Measurements from ENCODE around the gene ODAD4.
"Not testable (repeated sequence)": the region's sequence is repeated elsewhere in the genome, so short reads cannot be mapped to it uniquely, and the experiment has no call there.

Gene ODAD4

GRCh38 chr17:41928693-41929251 lies 1.6 kb upstream of the ODAD4 start:
- no peaks in the 10 kb centered on the region for H3K9me3 ChIP-seq (ENCODE audit: control insufficient read depth, insufficient read depth, low read length)
- no peaks in the 10 kb centered on the region for H3K36me3 ChIP-seq (ENCODE audit: control insufficient read depth, insufficient read depth, low read length)
- H3K9ac ChIP-seq (ENCODE audit: low read depth, low read length): no peak overlapping the region
- no peak overlapping the region for H3K4me3 ChIP-seq (ENCODE audit: low read depth, low read length)
- H3K27ac ChIP-seq (ENCODE audit: low read depth, low read length): no peak overlapping the region
- H3K27me3 ChIP-seq (ENCODE audit: control insufficient read depth, insufficient read depth, low read length): no peaks in the 10 kb centered on the region
- no peaks in the 10 kb centered on the region for H3K4me1 ChIP-seq (ENCODE audit: control insufficient read depth, insufficient read depth, low read length)

- peak overlapping the region; percentile 64 for H3K27ac ChIP-seq (ENCODE audit: low read depth, low read length)
- H3K4me1 ChIP-seq (ENCODE audit: control insufficient read depth, insufficient read depth, low read length); H3K36me3 ChIP-seq (ENCODE audit: control insufficient read depth, insufficient read depth, low read length); H3K9ac ChIP-seq (ENCODE audit: low read depth, low read length); H3K27me3 ChIP-seq (ENCODE audit: control insufficient read depth, insufficient read depth, low read length); H3K9me3 ChIP-seq (ENCODE audit: control insufficient read depth, insufficient read depth, low read length): not testable (repeated sequence)
- peak overlapping the region; percentile 79 for H3K4me3 ChIP-seq (ENCODE audit: low read depth, low read length)
These were observed 378 bp downstream of the ODAD4 start for GRCh38 chr17:41930833-41931156.

GRCh38 chr17:41931715-41932114 lies 1.3 kb downstream of the ODAD4 start:
- not testable (repeated sequence) for H3K27me3 ChIP-seq (ENCODE audit: control insufficient read depth, insufficient read depth, low read length); H3K4me3 ChIP-seq (ENCODE audit: low read depth, low read length); H3K9ac ChIP-seq (ENCODE audit: low read depth, low read length); H3K36me3 ChIP-seq (ENCODE audit: control insufficient read depth, insufficient read depth, low read length); H3K9me3 ChIP-seq (ENCODE audit: control insufficient read depth, insufficient read depth, low read length); H3K27ac ChIP-seq (ENCODE audit: low read depth, low read length); H3K4me1 ChIP-seq (ENCODE audit: control insufficient read depth, insufficient read depth, low read length)

- no peaks in the 10 kb centered on the region for H3K4me1 ChIP-seq (ENCODE audit: control insufficient read depth, insufficient read depth, low read length)
- no peak overlapping the region for H3K4me3 ChIP-seq (ENCODE audit: low read depth, low read length)
- no peaks in the 10 kb centered on the region for H3K27me3 ChIP-seq (ENCODE audit: control insufficient read depth, insufficient read depth, low read length)
- no peaks in the 10 kb centered on the region for H3K36me3 ChIP-seq (ENCODE audit: control insufficient read depth, insufficient read depth, low read length)
- H3K27ac ChIP-seq (ENCODE audit: low read depth, low read length): no peak overlapping the region
- no peak overlapping the region for H3K9ac ChIP-seq (ENCODE audit: low read depth, low read length)
- H3K9me3 ChIP-seq (ENCODE audit: control insufficient read depth, insufficient read depth, low read length): no peaks in the 10 kb centered on the region
These were observed 2.5 kb downstream of the ODAD4 start for GRCh38 chr17:41932816-41933389.

GRCh38 chr17:41935641-41936040 lies 5.2 kb downstream of the ODAD4 start:
- no peak overlapping the region for H3K9ac ChIP-seq (ENCODE audit: low read depth, low read length)
- H3K36me3 ChIP-seq (ENCODE audit: control insufficient read depth, insufficient read depth, low read length): no peaks in the 10 kb centered on the region
- no peaks in the 10 kb centered on the region for H3K9me3 ChIP-seq (ENCODE audit: control insufficient read depth, insufficient read depth, low read length)
- H3K4me3 ChIP-seq (ENCODE audit: low read depth, low read length): no peak overlapping the region
- H3K27ac ChIP-seq (ENCODE audit: low read depth, low read length): no peak overlapping the region
- no peaks in the 10 kb centered on the region for H3K27me3 ChIP-seq (ENCODE audit: control insufficient read depth, insufficient read depth, low read length)
- no peaks in the 10 kb centered on the region for H3K4me1 ChIP-seq (ENCODE audit: control insufficient read depth, insufficient read depth, low read length)

- H3K9ac ChIP-seq (ENCODE audit: low read depth, low read length): no peak overlapping the region
- no peak overlapping the region for H3K27ac ChIP-seq (ENCODE audit: low read depth, low read length)
- H3K27me3 ChIP-seq (ENCODE audit: control insufficient read depth, insufficient read depth, low read length): no peaks in the 10 kb centered on the region
- H3K36me3 ChIP-seq (ENCODE audit: control insufficient read depth, insufficient read depth, low read length): no peaks in the 10 kb centered on the region
- H3K4me1 ChIP-seq (ENCODE audit: control insufficient read depth, insufficient read depth, low read length): no peaks in the 10 kb centered on the region
- no peak overlapping the region for H3K4me3 ChIP-seq (ENCODE audit: low read depth, low read length)
- no peaks in the 10 kb centered on the region for H3K9me3 ChIP-seq (ENCODE audit: control insufficient read depth, insufficient read depth, low read length)
These were observed 7.8 kb downstream of the ODAD4 start for GRCh38 chr17:41937970-41938954.

- H3K9me3 ChIP-seq (ENCODE audit: control insufficient read depth, insufficient read depth, low read length): no peaks in the 10 kb centered on the region
- no peak overlapping the region for H3K27ac ChIP-seq (ENCODE audit: low read depth, low read length)
- no peaks in the 10 kb centered on the region for H3K27me3 ChIP-seq (ENCODE audit: control insufficient read depth, insufficient read depth, low read length)
- H3K4me1 ChIP-seq (ENCODE audit: control insufficient read depth, insufficient read depth, low read length): no peaks in the 10 kb centered on the region
- H3K9ac ChIP-seq (ENCODE audit: low read depth, low read length): no peak overlapping the region
- H3K36me3 ChIP-seq (ENCODE audit: control insufficient read depth, insufficient read depth, low read length): no peaks in the 10 kb centered on the region
- H3K4me3 ChIP-seq (ENCODE audit: low read depth, low read length): no peak overlapping the region
These were observed 8.8 kb downstream of the ODAD4 start for GRCh38 chr17:41939044-41939692.

GRCh38 chr17:41939693-41940090 lies 9.3 kb downstream of the ODAD4 start:
- Histone ChIP-seq H3K9me3 (ENCODE audit: control insufficient read depth, insufficient read depth, low read length) (no peaks in the 10 kb centered on the region), H3K36me3 (ENCODE audit: control insufficient read depth, insufficient read depth, low read length) (no peaks in the 10 kb centered on the region), H3K27me3 (ENCODE audit: control insufficient read depth, insufficient read depth, low read length) (no peaks in the 10 kb centered on the region), H3K4me1 (ENCODE audit: control insufficient read depth, insufficient read depth, low read length) (no peaks in the 10 kb centered on the region), H3K4me3 (ENCODE audit: low read depth, low read length) (no peak overlapping the region), H3K9ac (ENCODE audit: low read depth, low read length) (no peak overlapping the region), H3K27ac (ENCODE audit: low read depth, low read length) (no peak overlapping the region)

GRCh38 chr17:41941168-41941567 lies 10.8 kb downstream of the ODAD4 start:
- Histone ChIP-seq H3K4me1 (ENCODE audit: control insufficient read depth, insufficient read depth, low read length) (no peaks in the 10 kb centered on the region), H3K36me3 (ENCODE audit: control insufficient read depth, insufficient read depth, low read length) (no peaks in the 10 kb centered on the region), H3K4me3 (ENCODE audit: low read depth, low read length) (no peak overlapping the region), H3K27ac (ENCODE audit: low read depth, low read length) (no peak overlapping the region), H3K9ac (ENCODE audit: low read depth, low read length) (no peak overlapping the region), H3K27me3 (ENCODE audit: control insufficient read depth, insufficient read depth, low read length) (no peaks in the 10 kb centered on the region), H3K9me3 (ENCODE audit: control insufficient read depth, insufficient read depth, low read length) (no peaks in the 10 kb centered on the region)

GRCh38 chr17:41942626-41943373 lies 12.4 kb downstream of the ODAD4 start:
- H3K27me3 ChIP-seq (ENCODE audit: control insufficient read depth, insufficient read depth, low read length): no peaks in the 10 kb centered on the region
- H3K9ac ChIP-seq (ENCODE audit: low read depth, low read length): no peak overlapping the region
- H3K36me3 ChIP-seq (ENCODE audit: control insufficient read depth, insufficient read depth, low read length): no peaks in the 10 kb centered on the region
- H3K4me3 ChIP-seq (ENCODE audit: low read depth, low read length): no peak overlapping the region
- no peak overlapping the region for H3K27ac ChIP-seq (ENCODE audit: low read depth, low read length)
- no peaks in the 10 kb centered on the region for H3K9me3 ChIP-seq (ENCODE audit: control insufficient read depth, insufficient read depth, low read length)
- H3K4me1 ChIP-seq (ENCODE audit: control insufficient read depth, insufficient read depth, low read length): no peaks in the 10 kb centered on the region

All from HUES48 (cell line).